GM21576 (cell line): Measurements from ENCODE around the gene ATAD2B.
"Not testable (repeated sequence)": the region's sequence is repeated elsewhere in the genome, so short reads cannot be mapped to it uniquely, and the experiment has no call there.

ENCODE experiments used
- ATAC-seq: cut with Tn5 transposase; IDR thresholded peaks from one replicate; pipeline ENCODE4 v1.9.1; 2021; ENCODE audit warnings: mild to moderate bottlenecking, moderate library complexity; ENCODE audit not compliant: unreplicated experiment

Gene ATAD2B

DNA sequence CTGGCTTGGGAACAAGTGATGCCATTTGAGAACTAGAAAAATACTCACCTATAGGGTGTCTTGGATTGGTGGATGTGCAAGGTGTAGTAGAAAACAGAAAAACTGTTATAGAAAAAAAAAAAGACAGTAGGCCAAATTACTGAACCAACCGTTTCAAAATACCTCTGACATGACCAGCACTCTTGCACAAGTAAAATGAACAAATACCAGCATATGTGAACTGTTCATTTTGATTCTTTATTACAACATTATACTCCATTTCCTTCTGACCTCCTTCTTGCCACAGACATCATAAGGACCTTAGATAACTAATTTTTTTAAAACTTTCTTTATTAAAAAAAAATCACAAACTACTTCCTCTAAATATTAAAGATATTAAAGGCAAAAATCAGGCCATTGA is 125.5 kb downstream of the ATAD2B start:
- no peak for ATAC-seq

- no peak for ATAC-seq
Measured at GRCh38 chr2:23794234-23794633, 132.7 kb downstream of the ATAD2B start.

GRCh38 chr2:23793476-23793875 is 133.4 kb downstream of the ATAD2B start:
- ATAC-seq = no peak

DNA sequence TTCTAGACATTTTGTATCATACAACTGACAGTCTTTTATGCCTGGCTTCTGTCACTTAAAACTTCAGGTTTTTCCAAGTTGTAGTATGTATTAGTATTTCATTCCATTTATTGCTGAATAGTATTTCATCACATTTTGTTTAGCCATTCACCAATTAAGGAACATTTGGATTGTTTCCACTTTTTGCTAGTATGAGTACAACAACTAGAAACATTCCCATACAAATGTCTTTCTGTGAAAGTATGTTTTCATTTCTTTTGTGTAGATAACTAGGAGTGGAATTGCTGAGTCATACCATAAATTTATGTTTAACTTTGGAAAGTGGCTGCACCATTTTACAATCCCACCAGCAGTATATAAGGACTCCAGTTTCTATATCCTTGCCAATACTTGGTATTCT is 135.9 kb downstream of the ATAD2B start:
- ATAC-seq = no peak

GRCh38 chr2:23789012-23789411 is 137.9 kb downstream of the ATAD2B start:
- ATAC-seq = no peak

- peak; percentile 89 for ATAC-seq
Measured at GRCh38 chr2:23788100-23788499, 138.8 kb downstream of the ATAD2B start.

DNA sequence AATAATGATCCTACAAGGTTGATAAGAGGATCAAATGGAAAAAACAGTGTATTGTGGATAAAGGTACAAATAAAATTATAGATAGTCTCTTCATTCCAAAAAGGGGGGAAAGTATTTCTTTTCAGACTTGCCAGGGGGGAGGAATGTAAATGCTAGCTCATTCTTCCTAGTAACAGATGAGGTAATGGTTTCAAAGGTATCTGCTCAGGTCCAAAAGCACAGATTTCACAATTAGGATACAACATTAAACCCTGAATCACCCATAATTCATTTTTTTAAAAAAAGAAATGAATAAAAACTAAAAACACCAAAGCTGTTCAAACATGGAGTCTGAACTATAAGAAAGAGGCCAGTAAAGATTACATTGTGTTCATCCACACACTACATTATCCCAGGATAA is 142.0 kb downstream of the ATAD2B start:
- no peak for ATAC-seq

- ATAC-seq = no peak
Measured at GRCh38 chr2:23782646-23783045, 144.3 kb downstream of the ATAD2B start.

GRCh38 chr2:23782126-23782525 is 144.8 kb downstream of the ATAD2B start:
- no peak for ATAC-seq

GRCh38 chr2:23780465-23780864 is 146.5 kb downstream of the ATAD2B start:
- ATAC-seq = not testable (repeated sequence)

GRCh38 chr2:23777826-23778225 is 149.1 kb downstream of the ATAD2B start:
- ATAC-seq = no peak

DNA sequence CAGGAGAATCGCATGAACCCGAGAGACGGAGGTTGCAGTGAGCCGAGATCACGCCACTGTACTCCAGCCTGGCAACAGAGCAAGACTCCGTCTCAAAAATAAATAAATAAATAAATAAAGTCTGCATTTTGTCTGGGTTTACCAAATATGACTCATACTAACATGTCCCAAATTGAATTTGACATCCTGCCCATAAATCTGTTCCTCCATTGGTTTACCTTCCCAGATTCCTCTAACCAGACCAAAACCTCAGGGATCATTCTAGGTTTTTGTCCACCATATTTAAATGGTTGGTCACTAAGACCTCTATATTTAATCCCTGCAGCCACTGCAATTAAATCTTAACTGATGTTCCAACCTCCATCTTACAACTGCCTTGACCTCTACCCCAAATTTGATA is 150.9 kb downstream of the ATAD2B start:
- no peak for ATAC-seq

GRCh38 chr2:23772684-23773083 is 154.2 kb downstream of the ATAD2B start:
- ATAC-seq = no peak

DNA sequence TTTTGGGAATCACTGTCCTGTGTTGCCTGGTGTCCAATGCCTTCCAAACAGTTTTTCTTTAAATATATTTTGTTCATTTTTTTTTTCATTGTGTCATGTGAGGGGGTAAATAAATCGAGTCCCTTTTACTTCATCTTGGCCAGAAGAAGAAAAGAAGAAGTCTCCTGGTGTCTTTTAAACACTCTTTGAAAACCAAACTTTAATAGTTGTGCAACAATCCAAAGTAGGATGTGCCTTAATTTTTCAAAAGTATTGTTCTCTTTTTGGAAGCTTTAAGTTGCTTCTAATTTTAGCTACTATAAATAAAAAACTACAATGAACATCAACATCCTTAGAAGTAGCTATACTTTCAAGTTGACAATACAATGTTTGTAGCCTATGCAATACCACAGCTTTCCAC is 154.9 kb downstream of the ATAD2B start:
- no peak for ATAC-seq

GRCh38 chr2:23769364-23769763 is 157.6 kb downstream of the ATAD2B start:
- ATAC-seq = no peak

- no peak for ATAC-seq
Measured at GRCh38 chr2:23767876-23768621, 158.9 kb downstream of the ATAD2B start.

DNA sequence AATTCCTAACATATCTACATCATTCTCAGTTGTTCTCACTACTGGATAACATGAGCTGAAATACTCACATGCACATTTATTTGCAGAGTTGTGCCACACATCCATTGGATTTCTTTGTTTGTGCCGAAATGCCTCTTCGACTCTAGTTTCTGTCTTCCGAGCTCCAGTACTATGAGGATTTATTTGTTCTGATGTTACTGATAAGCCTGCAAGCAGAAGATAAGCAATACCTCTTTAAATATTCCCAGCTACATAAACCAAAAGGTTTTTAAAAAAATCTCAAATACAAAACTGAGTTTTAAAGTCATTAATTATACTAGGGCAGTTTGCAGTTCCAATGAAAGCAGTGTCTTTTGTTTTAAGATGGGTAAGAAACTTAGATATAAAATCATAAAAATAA is 164.8 kb downstream of the ATAD2B start:
- no peak for ATAC-seq

- ATAC-seq = no peak
Measured at GRCh38 chr2:23761638-23762037, 165.3 kb downstream of the ATAD2B start.

GRCh38 chr2:23760736-23761135 is 166.2 kb downstream of the ATAD2B start:
- ATAC-seq = no peak

DNA sequence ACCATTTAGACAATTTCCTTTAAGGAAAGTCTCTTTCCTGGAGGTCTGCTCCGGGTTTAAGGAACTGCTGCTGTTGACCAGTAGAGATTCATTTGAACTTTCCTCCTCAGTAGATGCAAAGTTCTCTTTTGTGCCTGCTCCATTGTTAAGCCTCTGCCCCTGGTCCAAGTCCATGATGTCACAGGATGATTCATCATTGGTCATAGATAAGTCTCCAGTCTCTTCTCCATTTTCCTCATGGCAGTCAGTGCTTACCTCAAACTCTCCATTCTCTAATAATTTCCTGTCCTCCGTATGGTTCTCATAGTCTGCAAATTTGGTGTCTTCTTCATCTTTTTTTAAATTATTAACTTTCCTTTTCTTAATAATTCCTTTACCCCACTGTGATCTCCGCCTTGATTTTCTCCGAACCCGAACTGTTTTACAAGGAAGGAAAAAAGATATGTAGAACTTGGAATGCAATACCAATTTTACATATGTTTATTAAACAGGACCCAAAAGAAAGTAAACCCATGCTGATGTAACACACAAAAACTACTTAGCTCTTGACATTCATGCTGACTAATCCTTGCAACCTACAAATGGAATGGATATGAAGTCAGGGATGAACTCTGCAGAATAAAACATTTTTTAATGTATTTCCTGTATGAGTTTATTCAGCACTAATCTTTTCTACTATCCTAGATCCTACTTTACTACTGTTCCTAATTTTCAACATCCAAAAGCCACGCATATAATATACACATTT is 169.1 kb downstream of the ATAD2B start:
- no peak for ATAC-seq

DNA sequence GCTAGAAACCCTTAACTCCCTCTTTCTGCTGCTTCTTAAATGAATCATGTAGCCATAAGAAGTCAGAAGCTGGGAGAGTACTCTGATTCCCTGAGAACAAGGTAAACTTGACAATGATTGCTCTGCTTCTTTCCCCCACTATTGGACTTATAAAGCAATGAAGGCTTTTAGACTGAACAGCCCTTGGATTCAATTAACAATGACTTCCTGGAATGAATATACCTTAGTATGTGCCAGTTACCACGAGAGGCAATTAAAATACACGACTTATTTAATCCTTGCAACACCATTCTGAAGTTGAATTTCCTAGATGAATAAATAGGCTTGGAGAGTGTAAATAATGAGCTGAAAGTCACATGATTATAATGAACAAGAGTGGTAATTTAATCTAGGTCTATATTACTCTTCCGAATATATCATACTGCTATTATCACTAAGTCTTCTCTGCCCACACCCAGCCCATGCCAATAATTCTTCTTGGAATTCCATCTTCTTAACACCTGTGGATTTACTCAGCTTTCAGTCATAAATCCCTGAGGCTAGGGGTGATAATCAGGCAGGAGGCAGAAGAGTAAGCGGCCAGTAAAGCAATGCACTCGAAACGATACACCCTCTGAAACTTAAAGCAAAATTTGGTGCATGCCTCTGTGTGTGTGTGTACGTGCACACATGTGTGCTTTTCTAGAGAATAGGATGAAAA is 170.2 kb downstream of the ATAD2B start:
- no peak for ATAC-seq

- no peak for ATAC-seq
Measured at GRCh38 chr2:23754970-23755369, 172.0 kb downstream of the ATAD2B start.
